Transverse colon (tissue), 4 donors: Measurements from ENCODE around the gene CCL23.

Source experiments
- EP300 ChIP-seq: sonication (generic); formaldehyde crosslinking; IDR thresholded peaks from one replicate; pipeline ENCODE4 v1.6.1; 2017; ENCODE audit warnings: antibody characterized with exemption, low read depth
- POLR2A ChIP-seq: fragments of 450-650 bp; IDR thresholded peaks from one replicate; pipeline ENCODE4 v1.6.1; 2016; ENCODE audit warnings: antibody characterized with exemption, mild to moderate bottlenecking, moderate library complexity
- POLR2AphosphoS5 ChIP-seq, 3 donors: sonication (generic); formaldehyde crosslinking; IDR thresholded peaks; one replicate each; pipeline ENCODE4 v1.6.1; 2016; ENCODE audit warnings: antibody characterized with exemption in 3 of 3
- TF ChIP-seq, protein P1 (sequence below), 5 experiments: fragments of 200-600 bp in 3 of 5; fragments of 450-650 bp in 2 of 5; sonication (generic) in 3 of 5; IDR thresholded peaks; 1 replicate in 2 of 5; 2 replicates in 3 of 5; pipeline ENCODE4 v1.5.1; 2016 to 2017; ENCODE audit warnings: antibody characterized with exemption in 5 of 5, inconsistent platforms in 3 of 5, mild to moderate bottlenecking in 2 of 5, moderate library complexity in 1 of 5

DNA sequence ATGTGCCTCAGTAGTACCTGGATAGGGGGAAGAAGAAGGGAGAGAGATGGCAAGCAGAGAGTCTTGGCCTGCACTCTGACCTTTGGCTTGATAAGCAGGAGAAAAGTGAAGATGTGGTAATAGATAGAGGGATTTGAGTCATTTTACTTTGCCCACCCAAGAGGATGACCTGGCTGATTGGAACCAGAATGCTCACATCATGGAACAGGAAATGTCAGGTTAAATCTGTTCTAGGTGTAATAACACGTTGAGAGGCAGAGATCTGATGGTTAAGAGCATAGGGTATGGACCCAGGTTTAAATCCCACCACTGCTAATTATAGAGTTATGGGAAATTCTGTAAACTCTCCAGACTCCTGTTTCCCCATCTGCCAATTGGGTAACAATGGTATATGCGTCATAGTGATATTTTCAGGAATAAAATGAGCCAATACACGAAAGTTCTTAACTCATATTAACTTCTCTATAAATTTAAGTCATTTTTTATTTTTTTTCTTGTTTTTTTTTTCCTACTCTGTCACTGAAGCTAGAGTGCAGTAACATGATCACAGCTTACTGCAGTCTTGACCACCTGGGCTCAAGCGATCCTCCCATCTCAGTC lies 38.2 kb upstream of the CCL23 start:
- TF ChIP-seq, protein P1, sequence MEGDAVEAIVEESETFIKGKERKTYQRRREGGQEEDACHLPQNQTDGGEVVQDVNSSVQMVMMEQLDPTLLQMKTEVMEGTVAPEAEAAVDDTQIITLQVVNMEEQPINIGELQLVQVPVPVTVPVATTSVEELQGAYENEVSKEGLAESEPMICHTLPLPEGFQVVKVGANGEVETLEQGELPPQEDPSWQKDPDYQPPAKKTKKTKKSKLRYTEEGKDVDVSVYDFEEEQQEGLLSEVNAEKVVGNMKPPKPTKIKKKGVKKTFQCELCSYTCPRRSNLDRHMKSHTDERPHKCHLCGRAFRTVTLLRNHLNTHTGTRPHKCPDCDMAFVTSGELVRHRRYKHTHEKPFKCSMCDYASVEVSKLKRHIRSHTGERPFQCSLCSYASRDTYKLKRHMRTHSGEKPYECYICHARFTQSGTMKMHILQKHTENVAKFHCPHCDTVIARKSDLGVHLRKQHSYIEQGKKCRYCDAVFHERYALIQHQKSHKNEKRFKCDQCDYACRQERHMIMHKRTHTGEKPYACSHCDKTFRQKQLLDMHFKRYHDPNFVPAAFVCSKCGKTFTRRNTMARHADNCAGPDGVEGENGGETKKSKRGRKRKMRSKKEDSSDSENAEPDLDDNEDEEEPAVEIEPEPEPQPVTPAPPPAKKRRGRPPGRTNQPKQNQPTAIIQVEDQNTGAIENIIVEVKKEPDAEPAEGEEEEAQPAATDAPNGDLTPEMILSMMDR (IDR thresholded peaks at IDR 0.05), result no peak
- TF ChIP-seq POLR2AphosphoS5 (IDR thresholded peaks at IDR 0.05) (no peak), POLR2A (no peak), EP300 (no peak)
